GM12878 (cell line): ENCODE measurements around the gene PRDM16.

Source experiments
- MEF2A ChIP-seq: IDR thresholded peaks from 2 replicates; pipeline ENCODE4 v1.6.1; 2011; ENCODE audit warnings: low read depth, mild to moderate bottlenecking, low read length, moderate library complexity; ENCODE audit not compliant: insufficient read depth
- POLR2A ChIP-seq: IDR thresholded peaks from 2 replicates; pipeline ENCODE4 v1.6.1; 2011; ENCODE audit warnings: low read depth, mild to moderate bottlenecking, low read length
- TARDBP ChIP-seq: IDR thresholded peaks from 2 replicates; pipeline ENCODE4 v1.6.1; 2016; ENCODE audit warnings: borderline replicate concordance
- WRNIP1 ChIP-seq: IDR thresholded peaks from 2 replicates; pipeline ENCODE4 v1.6.1; 2011; ENCODE audit warnings: low read depth, low read length, improper control_type of control experiment, borderline replicate concordance
- YY1 ChIP-seq: IDR thresholded peaks from 2 replicates; pipeline ENCODE4 v1.6.1; 2011; ENCODE audit warnings: low read depth, mild to moderate bottlenecking, low read length
- ZNF274 ChIP-seq: IDR thresholded peaks from one replicate; pipeline ENCODE4 v1.8.0; 2011; ENCODE audit not compliant: insufficient read length, insufficient read depth
- TF ChIP-seq, protein P1 (sequence below), 3 experiments: IDR thresholded peaks in 2 of 3; conservative IDR thresholded peaks in 1 of 3; 2 replicates each; pipeline ENCODE4 v1.5.1; 2011; ENCODE audit warnings: low read depth in 3 of 3, low read length in 3 of 3, mild to moderate bottlenecking in 3 of 3, control low read depth in 2 of 3, moderate library complexity in 2 of 3, inconsistent platforms in 1 of 3, mixed read lengths in 1 of 3; ENCODE audit not compliant: control insufficient read depth in 2 of 3, insufficient read depth in 1 of 3; ENCODE audit errors: extremely low read depth in 1 of 3
- TF ChIP-seq, protein P2 (sequence below): IDR thresholded peaks from 2 replicates; pipeline ENCODE4 v1.6.1; 2012; ENCODE audit warnings: low read depth, low read length, improper control_type of control experiment

DNA sequence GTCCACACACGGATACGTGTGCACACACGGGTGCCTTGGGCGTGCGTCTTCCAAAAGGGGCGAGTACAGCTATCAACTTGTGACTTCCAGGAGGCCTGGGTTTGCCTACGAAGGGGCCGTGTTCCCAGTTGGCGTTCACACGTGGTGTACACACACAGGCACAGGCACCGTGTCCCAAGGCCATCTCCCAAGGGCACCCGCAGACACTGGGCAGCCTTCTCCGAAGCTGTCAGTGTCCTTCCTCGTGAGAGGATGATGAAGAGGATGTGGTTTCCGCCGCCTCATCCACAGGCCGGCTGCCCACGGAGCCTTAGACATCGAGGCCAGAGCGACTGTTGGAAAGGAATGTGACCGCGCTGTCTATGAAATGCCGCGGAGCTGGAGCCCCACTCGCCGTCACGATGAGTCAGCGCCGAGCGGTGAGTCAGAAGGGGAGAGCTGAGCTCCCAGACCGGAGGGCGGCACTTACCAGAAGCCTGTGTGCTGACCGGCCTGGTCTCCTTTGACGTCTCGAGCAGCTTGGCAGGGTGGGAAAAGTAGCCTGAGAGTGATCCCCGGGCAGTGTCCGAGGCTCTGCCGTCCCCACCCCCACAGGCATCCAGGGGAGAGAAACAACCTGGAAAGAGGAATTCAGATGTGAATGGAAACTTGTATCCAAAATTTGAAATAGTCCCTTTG is 244.0 kb downstream of the PRDM16 start:
- TF ChIP-seq, protein P1, sequence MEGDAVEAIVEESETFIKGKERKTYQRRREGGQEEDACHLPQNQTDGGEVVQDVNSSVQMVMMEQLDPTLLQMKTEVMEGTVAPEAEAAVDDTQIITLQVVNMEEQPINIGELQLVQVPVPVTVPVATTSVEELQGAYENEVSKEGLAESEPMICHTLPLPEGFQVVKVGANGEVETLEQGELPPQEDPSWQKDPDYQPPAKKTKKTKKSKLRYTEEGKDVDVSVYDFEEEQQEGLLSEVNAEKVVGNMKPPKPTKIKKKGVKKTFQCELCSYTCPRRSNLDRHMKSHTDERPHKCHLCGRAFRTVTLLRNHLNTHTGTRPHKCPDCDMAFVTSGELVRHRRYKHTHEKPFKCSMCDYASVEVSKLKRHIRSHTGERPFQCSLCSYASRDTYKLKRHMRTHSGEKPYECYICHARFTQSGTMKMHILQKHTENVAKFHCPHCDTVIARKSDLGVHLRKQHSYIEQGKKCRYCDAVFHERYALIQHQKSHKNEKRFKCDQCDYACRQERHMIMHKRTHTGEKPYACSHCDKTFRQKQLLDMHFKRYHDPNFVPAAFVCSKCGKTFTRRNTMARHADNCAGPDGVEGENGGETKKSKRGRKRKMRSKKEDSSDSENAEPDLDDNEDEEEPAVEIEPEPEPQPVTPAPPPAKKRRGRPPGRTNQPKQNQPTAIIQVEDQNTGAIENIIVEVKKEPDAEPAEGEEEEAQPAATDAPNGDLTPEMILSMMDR (IDR thresholded peaks at IDR 0.05 in 2 of 3, conservative IDR thresholded peaks at IDR 0.05 in 1 of 3; ENCODE audit: control insufficient read depth in 2 of 3, extremely low read depth in 1 of 3, insufficient read depth in 1 of 3, low read depth in 3 of 3, low read length in 3 of 3), result no peak
- no peak for TF ChIP-seq ZNF274
- no peak for TF ChIP-seq POLR2A
- TF ChIP-seq YY1, result no peak
- no peak for TF ChIP-seq MEF2A
- no peak for TF ChIP-seq WRNIP1
- no peak for TF ChIP-seq TARDBP
- TF ChIP-seq, protein P2, sequence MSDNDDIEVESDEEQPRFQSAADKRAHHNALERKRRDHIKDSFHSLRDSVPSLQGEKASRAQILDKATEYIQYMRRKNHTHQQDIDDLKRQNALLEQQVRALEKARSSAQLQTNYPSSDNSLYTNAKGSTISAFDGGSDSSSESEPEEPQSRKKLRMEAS, result no peak
